ENCODE results near the gene ANG.

GRCh38 chr14:20698934-20699333 lies 10.4 kb downstream of the ANG start:
- TF ChIP-seq CTCF (conservative IDR thresholded peaks at IDR 0.05 in 1 of 2, IDR thresholded peaks at IDR 0.05 in 1 of 2; ENCODE audit: low read depth in 1 of 2, low read length in 2 of 2) (no peak), EZH2 (IDR thresholded peaks at IDR 0.05; ENCODE audit: low read length, missing control alignments) (no peak)

Data from fibroblast of lung (primary cell).